GM12874 (cell line): Measurements from ENCODE around the gene LRRC15.

Source experiments
- TF ChIP-seq, protein P1 (sequence below): IDR thresholded peaks from 2 replicates; pipeline ENCODE4 v1.5.1; 2011; ENCODE audit warnings: low read depth, mild to moderate bottlenecking, control low read depth, low read length, moderate library complexity; ENCODE audit not compliant: insufficient read depth

The LRRC15 gene

DNA sequence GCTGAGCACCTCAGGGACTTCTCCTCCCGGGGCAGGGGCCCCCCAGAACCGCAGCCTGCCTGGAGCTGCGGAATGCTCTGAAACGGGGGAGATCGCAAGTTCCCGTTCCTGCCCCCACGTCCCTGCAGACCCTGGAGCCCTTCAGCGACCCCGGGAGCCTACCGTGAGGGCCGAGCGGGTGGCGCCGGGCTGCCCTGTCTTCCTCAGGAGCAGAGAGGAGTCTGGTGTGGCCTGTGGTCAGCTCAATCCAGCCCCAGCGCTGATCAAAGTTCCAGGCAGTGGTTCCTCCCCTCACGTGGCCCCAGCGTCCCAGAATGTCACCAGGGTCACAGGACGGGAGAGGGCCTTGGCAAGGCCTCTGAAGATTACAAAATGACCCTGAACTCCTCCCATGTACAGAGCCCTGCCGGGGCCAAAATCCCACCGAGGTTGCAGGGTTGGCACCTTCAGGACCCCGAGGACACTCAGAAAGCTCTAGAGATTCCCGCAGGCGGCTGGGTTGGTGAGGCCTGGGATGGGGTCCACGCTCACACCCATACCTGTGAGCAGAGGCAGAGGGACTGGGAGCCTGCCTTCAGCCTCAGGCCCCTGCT is 18.4 kb downstream of the LRRC15 start, which contains the start of gene CPN2:
Gene CPN2 (minus strand): TSS at position 249 of the 593 bp plus-strand sequence. CDS start 8,626 bp downstream, outside the sequence.
- TF ChIP-seq, protein P1, sequence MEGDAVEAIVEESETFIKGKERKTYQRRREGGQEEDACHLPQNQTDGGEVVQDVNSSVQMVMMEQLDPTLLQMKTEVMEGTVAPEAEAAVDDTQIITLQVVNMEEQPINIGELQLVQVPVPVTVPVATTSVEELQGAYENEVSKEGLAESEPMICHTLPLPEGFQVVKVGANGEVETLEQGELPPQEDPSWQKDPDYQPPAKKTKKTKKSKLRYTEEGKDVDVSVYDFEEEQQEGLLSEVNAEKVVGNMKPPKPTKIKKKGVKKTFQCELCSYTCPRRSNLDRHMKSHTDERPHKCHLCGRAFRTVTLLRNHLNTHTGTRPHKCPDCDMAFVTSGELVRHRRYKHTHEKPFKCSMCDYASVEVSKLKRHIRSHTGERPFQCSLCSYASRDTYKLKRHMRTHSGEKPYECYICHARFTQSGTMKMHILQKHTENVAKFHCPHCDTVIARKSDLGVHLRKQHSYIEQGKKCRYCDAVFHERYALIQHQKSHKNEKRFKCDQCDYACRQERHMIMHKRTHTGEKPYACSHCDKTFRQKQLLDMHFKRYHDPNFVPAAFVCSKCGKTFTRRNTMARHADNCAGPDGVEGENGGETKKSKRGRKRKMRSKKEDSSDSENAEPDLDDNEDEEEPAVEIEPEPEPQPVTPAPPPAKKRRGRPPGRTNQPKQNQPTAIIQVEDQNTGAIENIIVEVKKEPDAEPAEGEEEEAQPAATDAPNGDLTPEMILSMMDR = no peak

DNA sequence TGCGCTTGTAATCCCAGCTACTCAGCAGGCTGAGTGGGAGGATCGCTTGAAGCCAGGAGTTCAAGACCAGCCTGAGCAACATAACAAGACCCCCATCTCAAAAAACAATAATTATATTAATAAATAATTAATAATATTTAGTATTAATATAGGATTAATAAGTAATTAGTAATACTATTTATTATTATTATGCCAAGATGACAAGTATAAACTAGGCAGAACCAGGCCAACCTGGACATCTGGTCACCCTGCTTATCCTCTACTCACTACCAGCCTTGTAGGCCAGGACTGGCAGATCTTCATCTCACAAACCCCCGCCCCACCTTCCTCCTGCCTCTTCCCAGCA is 18.8 kb downstream of the LRRC15 start:
- TF ChIP-seq, protein P1 = no peak

DNA sequence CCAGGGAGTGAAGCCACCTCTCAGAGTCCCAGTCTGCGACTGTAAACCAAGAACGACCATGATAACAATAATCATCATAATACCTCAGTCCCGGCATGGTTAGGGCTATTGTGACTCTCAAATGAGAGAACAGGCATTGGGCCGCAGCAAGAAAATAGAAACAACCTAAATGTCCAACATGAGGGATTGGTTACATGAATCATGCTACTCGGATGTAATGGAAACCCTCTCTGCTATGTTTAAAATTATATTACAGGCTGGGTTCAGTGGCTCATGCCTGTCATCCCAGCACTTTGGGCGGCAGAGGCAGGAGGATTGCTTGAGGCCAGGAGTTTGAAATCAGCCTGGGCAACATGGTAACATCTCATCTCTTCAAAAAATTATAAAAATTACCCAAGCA is 21.2 kb downstream of the LRRC15 start:
- TF ChIP-seq, protein P1 = no peak

DNA sequence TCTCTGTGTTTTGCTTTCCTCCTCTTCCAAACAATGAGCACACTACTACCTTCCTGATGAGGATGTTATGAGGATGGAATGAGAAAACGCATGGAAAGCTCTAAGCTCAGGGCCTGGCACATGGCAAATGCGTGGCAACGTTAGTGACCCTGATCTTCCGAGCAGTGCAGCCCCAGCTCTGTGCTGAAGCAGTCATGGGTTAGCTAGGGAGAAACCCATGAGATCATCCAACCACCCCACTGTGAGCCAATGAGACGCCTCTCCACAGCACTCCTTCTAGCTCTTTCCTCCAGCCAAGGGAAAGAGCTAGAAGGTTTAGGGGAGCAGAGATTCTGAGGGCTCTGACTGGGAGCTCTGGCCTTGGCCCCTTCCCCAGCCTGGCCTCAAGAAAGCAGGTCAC is 22.9 kb downstream of the LRRC15 start:
- TF ChIP-seq, protein P1 = no peak

DNA sequence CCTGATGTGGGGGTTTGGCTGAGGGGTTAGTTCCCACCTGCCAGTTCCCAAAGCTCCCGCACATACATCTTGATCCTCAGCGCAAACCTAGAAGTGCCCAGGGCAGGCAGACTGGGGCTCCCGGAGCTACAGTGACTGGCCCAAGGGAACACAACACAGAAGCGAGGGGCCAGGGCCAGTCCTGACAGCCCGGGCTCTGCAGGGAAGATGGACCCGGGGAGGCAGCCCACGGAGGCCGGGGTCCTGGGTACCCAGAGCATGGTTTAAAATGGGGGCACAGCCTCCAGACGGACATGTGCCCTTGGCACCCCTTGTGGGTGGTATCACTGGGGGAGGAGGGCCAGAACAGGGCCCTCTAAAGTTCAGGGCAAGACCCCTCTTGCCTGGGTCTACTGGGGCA is 23.5 kb downstream of the LRRC15 start:
- TF ChIP-seq, protein P1 = no peak

DNA sequence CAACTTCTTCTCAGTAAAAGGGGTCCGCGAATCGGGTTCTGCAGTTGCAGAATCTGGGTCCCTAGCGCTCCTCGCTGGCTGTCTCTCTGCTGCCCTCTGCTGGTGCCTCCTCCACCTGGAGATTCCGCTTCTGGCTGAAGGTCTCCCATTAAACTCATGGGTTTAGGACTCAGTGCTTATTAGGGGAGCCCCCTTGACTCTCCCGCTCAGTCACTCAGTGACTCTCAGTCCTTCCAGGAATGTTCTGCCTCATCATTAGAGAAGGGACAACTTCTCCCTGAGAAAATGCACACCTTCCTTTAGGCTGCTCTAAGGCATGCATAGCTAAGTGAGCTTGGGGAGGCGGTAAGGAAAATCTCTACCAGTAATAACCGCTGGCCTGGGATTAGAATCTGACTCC is 25.5 kb downstream of the LRRC15 start:
- TF ChIP-seq, protein P1 = peak; percentile 92

DNA sequence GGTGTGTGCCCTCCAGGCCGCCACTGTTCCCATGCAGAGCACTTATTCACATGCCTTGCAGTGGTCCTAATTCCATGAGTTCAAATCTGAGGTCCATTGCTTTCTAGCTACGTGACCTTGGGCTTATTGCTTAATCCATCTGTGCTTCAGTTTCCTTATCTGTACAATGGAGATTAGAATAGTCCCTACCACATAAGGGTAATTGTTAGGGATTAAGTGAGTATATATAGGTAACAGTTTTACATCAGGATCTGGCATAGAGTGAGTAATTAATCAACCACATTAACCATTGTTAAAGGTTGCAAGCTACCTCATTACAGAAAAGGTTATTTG is 26.0 kb downstream of the LRRC15 start:
- TF ChIP-seq, protein P1 = no peak
